ENCODE data around the gene CRYL1. TPM values are rescaled to one million over a fixed set of nuclear protein-coding genes. Genes with fewer than 3 reads are reported as not detected.

Gene CRYL1
- total RNA-seq, 1 experiment from 2014 or later: 3.7 TPM

- no peak overlapping the region for H2BK15ac ChIP-seq (ENCODE audit: low read depth, low read length)
- H3K36me3 Mint-ChIP-seq (ENCODE audit: insufficient read depth in 1 of 3, low read depth in 3 of 3): no peaks in the 10 kb centered on the region; a peak in 1 of 7 replicates
- no peak overlapping the region for H3K27ac ChIP-seq (ENCODE audit: insufficient read length, low read depth, low read length)
- no peaks in the 10 kb centered on the region for H3K79me1 ChIP-seq (ENCODE audit: insufficient read depth, low read depth, low read length, poor library complexity, severe bottlenecking)
- no peak overlapping the region for H2BK5ac ChIP-seq (ENCODE audit: insufficient read length, low read length)
- H4K8ac ChIP-seq (replicated peaks; ENCODE audit: insufficient read length, low read depth, low read length): no peak overlapping the region
- H3K9me3 Mint-ChIP-seq: no peaks in the 10 kb centered on the region; a peak in 2 of 5 replicates
- H3K4me2 ChIP-seq (ENCODE audit: insufficient read depth, insufficient read length, low read length): no peak overlapping the region
- H3K14ac ChIP-seq (ENCODE audit: insufficient read depth, low read length): no peak overlapping the region
- H2BK120ac ChIP-seq (ENCODE audit: low read depth, low read length, poor library complexity, severe bottlenecking): no peak overlapping the region
- H4K20me1 ChIP-seq (ENCODE audit: control insufficient read depth, insufficient read depth, insufficient read length): no peaks in the 10 kb centered on the region
- no peak for DNase-seq
- no peak overlapping the region for H4K91ac ChIP-seq (ENCODE audit: insufficient read length, low read depth, low read length)
- no peak overlapping the region for H3K4ac ChIP-seq (ENCODE audit: low read depth, low read length)
- TF ChIP-seq CTCF (conservative IDR thresholded peaks at IDR 0.05): no peak
- no peak overlapping the region for H3K9ac ChIP-seq (ENCODE audit: extremely low read depth, insufficient read length, low read length)
- H3K27ac Mint-ChIP-seq: no peak overlapping the region
- no peaks in the 10 kb centered on the region for H3K27me3 ChIP-seq (ENCODE audit: insufficient read depth, low read length)
- peaks cover 1% of the 10 kb centered on the region; the same call in 1 of the 2 replicates for H3K27me3 Mint-ChIP-seq (ENCODE audit: low read depth)
- H2BK12ac ChIP-seq (ENCODE audit: insufficient read length, low read depth, low read length): no peak overlapping the region
- peaks cover 11 to 17% of the 10 kb centered on the region in 2 experiments for H3K4me1 Mint-ChIP-seq
- WGBS (ENCODE audit: extremely low coverage, insufficient read length, low lambda C conversion rate): no CpG with 5 or more reads among the region's 2 CpGs
- no peaks in the 10 kb centered on the region; the same call in 1 of the 2 replicates for H3K4me1 ChIP-seq (ENCODE audit: insufficient read depth, low read length)
- H3K56ac ChIP-seq (ENCODE audit: insufficient read length, low read depth, low read length): no peak overlapping the region
- no peaks in the 10 kb centered on the region for H3K23me2 ChIP-seq (ENCODE audit: insufficient read length, low read depth, low read length, poor library complexity, severe bottlenecking)
- no peak overlapping the region for H2BK20ac ChIP-seq (ENCODE audit: low read depth, low read length, poor library complexity, severe bottlenecking)
- no peak overlapping the region for H4K5ac ChIP-seq (ENCODE audit: insufficient read length, low read depth, low read length)
- no peaks in the 10 kb centered on the region for H3K79me2 ChIP-seq (ENCODE audit: insufficient read depth, low read length)
- no peak overlapping the region for H2AK5ac ChIP-seq (ENCODE audit: insufficient read length, low read length)
- H2AFZ ChIP-seq (ENCODE audit: low read length): no peak overlapping the region
- no peak overlapping the region for H3K4me3 Mint-ChIP-seq
- no peaks in the 10 kb centered on the region for H3K9me3 ChIP-seq (ENCODE audit: control insufficient read depth, low read depth, low read length)
- H3K18ac ChIP-seq (ENCODE audit: insufficient read length, low read depth, low read length): no peak overlapping the region
- H3K23ac ChIP-seq (ENCODE audit: insufficient read length, low read depth, low read length): no peak overlapping the region
- no peak overlapping the region for H3T11ph ChIP-seq (ENCODE audit: low read length)
Measured at GRCh38 chr13:20514866-20515265, 10.8 kb downstream of the CRYL1 start.
